ENCODE measurements around the gene PIK3AP1. TPM values are rescaled to one million over a fixed set of nuclear protein-coding genes. Genes with fewer than 3 reads are reported as not detected.

PIK3AP1 gene
- polyA plus RNA-seq, 2 of the 4 experiments (the other 2 are of a cell fraction) = 1.6 to 3.2 TPM

- WGBS (ENCODE audit: missing lambda C conversion rate) = 87% methylated on average over 2 of the region's 2 CpGs
- Histone ChIP-seq H3K4me2 (0 out of 3 replicates have a peak overlapping the region, but pooled peaks have one; percentile 5), H3K27ac (no peak overlapping the region), H3K4me3 (no peak overlapping the region), H3K9me3 (no peaks in the 10 kb centered on the region), H3K4me1 (peaks cover 42% of the 10 kb centered on the region)
- peak; percentile 78 for TF ChIP-seq MAFK (IDR thresholded peaks at IDR 0.05; ENCODE audit: partially characterized antibody)
- no peak for TF ChIP-seq EHMT2 (IDR thresholded peaks at IDR 0.05; ENCODE audit: low read depth)
- no peak for TF ChIP-seq ZC3H11A (IDR thresholded peaks at IDR 0.05)
- ATAC-seq = no peak
- CTCF ChIA-PET = no interaction called here
- DNase-seq (ENCODE audit: low read depth in 1 of 2, low spot score in 1 of 2) = no peak
- FAIRE-seq = no peak
- POLR2A ChIA-PET = no interaction called here
Measured at GRCh38 chr10:96579133-96579532, 141.2 kb downstream of the PIK3AP1 start.

GRCh38 chr10:96578633-96579032 is 141.7 kb downstream of the PIK3AP1 start:
- FAIRE-seq (no peak), DNase-seq (ENCODE audit: low read depth in 1 of 2, low spot score in 1 of 2) (no peak), ATAC-seq (no peak)
- ChIA-PET CTCF (no interaction called here), POLR2A (no interaction called here)
- WGBS (ENCODE audit: missing lambda C conversion rate) = 86% methylated on average over 5 of the region's 5 CpGs
- TF ChIP-seq ATOH8 (CRISPR knock-in tag; IDR thresholded peaks at IDR 0.05; ENCODE audit: low read depth) = no peak
- TF ChIP-seq HMGXB4 (CRISPR knock-in tag; IDR thresholded peaks at IDR 0.05; ENCODE audit: borderline replicate concordance) = no peak
- TF ChIP-seq RCOR1 (IDR thresholded peaks at IDR 0.05; ENCODE audit: low read depth, low read length) = no peak
- no peak for TF ChIP-seq CEBPB (IDR thresholded peaks at IDR 0.05)
- no peak for TF ChIP-seq SMC3 (IDR thresholded peaks at IDR 0.05)
- no peak for TF ChIP-seq NR3C1 (IDR thresholded peaks at IDR 0.05)
- no peak for TF ChIP-seq MAFK (IDR thresholded peaks at IDR 0.05; ENCODE audit: partially characterized antibody)
- no peak for TF ChIP-seq HEYL (CRISPR knock-in tag; IDR thresholded peaks at IDR 0.05)
- no peak for TF ChIP-seq JUNB (IDR thresholded peaks at IDR 0.05)
- no peak overlapping the region for H3K27ac ChIP-seq
- H3K4me1 ChIP-seq = peaks cover 42% of the 10 kb centered on the region
- H3K4me3 ChIP-seq = no peak overlapping the region
- H3K4me2 ChIP-seq = 0 out of 3 replicates have a peak overlapping the region, but pooled peaks have one; percentile 7
- no peaks in the 10 kb centered on the region for H3K9me3 ChIP-seq

GRCh38 chr10:96578022-96578421 is 142.3 kb downstream of the PIK3AP1 start:
- no peak for TF ChIP-seq RNF2 (IDR thresholded peaks at IDR 0.05; ENCODE audit: borderline replicate concordance, low read depth)
- no peak for TF ChIP-seq HOXB5 (CRISPR knock-in tag; IDR thresholded peaks at IDR 0.05)
- peaks cover 42% of the 10 kb centered on the region for H3K4me1 ChIP-seq
- no peaks in the 10 kb centered on the region for H3K9me3 ChIP-seq
- WGBS (ENCODE audit: missing lambda C conversion rate) = 86% methylated on average over 4 of the region's 4 CpGs
- DNase-seq (ENCODE audit: low read depth in 1 of 2, low spot score in 1 of 2) (no peak), FAIRE-seq (no peak), ATAC-seq (no peak)
- CTCF ChIA-PET = no interaction called here
- no peak overlapping the region for H3K4me2 ChIP-seq
- no peak overlapping the region for H3K27ac ChIP-seq
- H3K4me3 ChIP-seq = no peak overlapping the region
- POLR2A ChIA-PET = interaction anchor here (0.5 kb wide), 1 partner anchor 259 kb away, joined by 3 read pairs; no protein-coding TSS in a partner anchor

GRCh38 chr10:96577069-96577468 is 143.2 kb downstream of the PIK3AP1 start:
- TF ChIP-seq GATA3 (IDR thresholded peaks at IDR 0.05; ENCODE audit: borderline replicate concordance) (no peak), EP300 (IDR thresholded peaks at IDR 0.05) (no peak)
- no peak overlapping the region for H3K27ac ChIP-seq
- ATAC-seq = peak in 1 of 2 experiments; percentile 54; a peak in 3 of 6 replicates

More at GRCh38 chr10:96577069-96577468, 143.2 kb downstream of the PIK3AP1 start:
- H3K4me2 ChIP-seq = peak overlapping the region; percentile 52
- H3K4me1 ChIP-seq = peaks cover 40% of the 10 kb centered on the region
- DNase-seq (ENCODE audit: low read depth in 1 of 2, low spot score in 1 of 2) = peak in 1 of 2 experiments; percentile 15
- CTCF ChIA-PET = no interaction called here
- H3K4me3 ChIP-seq = no peak overlapping the region
- POLR2A ChIA-PET = no interaction called here
- WGBS (ENCODE audit: missing lambda C conversion rate) = 56% methylated on average over 1 of the region's 1 CpG
- no peaks in the 10 kb centered on the region for H3K9me3 ChIP-seq
- no peak for FAIRE-seq
